ENCODE results near the gene ZBTB3. TPM values are rescaled to one million over a fixed set of nuclear protein-coding genes. Genes with fewer than 3 reads are reported as not detected.

ZBTB3 gene
- total and polyA plus RNA-seq, 2 of the 8 experiments (the other 6 are each of a cell fraction or from before 2014, with no cell fraction given), result 30.2 to 76.9 TPM

DNA sequence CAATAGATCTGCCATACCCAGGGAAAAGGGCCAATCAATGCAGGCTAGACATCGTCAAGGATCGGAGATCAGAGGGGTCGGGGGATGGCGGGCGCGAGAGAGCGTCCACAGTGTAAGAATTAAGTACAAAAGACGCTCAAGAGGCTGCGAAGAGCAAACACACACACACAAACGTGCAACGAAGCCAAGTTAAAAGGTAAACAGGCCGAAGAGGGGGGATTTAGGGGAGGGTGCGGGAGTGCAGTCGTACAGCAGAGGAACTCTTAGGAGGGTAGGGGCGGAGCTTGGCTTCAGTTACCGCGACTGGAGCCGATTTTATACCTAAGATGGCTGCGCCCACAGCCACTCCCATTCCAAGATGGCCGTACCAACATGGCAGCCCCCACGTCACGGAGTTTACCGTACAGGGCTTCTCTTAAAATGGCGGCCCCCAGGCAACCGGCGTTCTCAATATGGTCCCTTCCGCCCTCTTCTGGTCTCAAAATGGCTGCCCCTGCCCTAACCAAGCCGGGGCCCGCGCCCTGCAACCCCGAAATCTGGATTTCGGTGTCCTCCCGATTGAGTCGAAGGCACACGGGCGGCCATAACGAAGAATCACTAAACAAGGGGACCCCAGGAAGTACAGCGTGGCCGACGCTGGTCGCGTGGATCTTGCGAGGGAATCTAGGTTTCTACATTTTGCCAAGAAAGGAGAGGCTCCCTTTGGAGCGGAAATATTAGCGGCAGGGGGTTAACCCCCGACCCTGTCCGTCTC lies 44.5 kb downstream of the ZBTB3 start:
- Histone ChIP-seq H2AFZ (ENCODE audit: low read length) (peak overlapping the region; percentile 45; the same call in 1 of the 2 replicates), H2BK12ac (ENCODE audit: low read depth, low read length) (peak overlapping the region; percentile 85; the same call in 1 of the 2 replicates), H3K79me2 (ENCODE audit: control insufficient read depth in 1 of 2, insufficient read depth in 2 of 2, low read length in 2 of 2) (peaks cover 0 to 10% of the 10 kb centered on the region in 2 experiments; a peak in 1 of 4 replicates), H3K23ac (ENCODE audit: insufficient read length) (no peak overlapping the region), H3K4ac (replicated peaks; ENCODE audit: insufficient read length, low read depth, low read length) (no peak overlapping the region), H3K23me2 (ENCODE audit: low read depth, low read length) (peaks cover 22% of the 10 kb centered on the region), H4K5ac (ENCODE audit: insufficient read length, low read depth, low read length) (peak overlapping the region; percentile 92), H3K18ac (ENCODE audit: extremely low read depth, low read length) (peak overlapping the region; percentile 60), H2BK120ac (replicated peaks; ENCODE audit: low read depth, low read length) (peak overlapping the region; percentile 44), H2BK5ac (ENCODE audit: low read depth, low read length) (peak overlapping the region; percentile 96), H3K14ac (ENCODE audit: insufficient read length) (no peak overlapping the region), H3K4me2 (ENCODE audit: insufficient read depth in 1 of 2, low read depth in 2 of 2, low read length in 2 of 2) (peak overlapping the region; percentile 99), H3K9me3 (ENCODE audit: insufficient read depth in 2 of 2, low read depth in 1 of 2, low read length in 1 of 2) (no peaks in the 10 kb centered on the region), H2BK15ac (ENCODE audit: low read length) (no peak overlapping the region), H3K79me1 (ENCODE audit: low read depth, low read length) (no peaks in the 10 kb centered on the region; the same call in 1 of the 2 replicates), H3K36me3 (ENCODE audit: control insufficient read depth in 2 of 4, insufficient read depth in 4 of 4, low read length in 3 of 4) (peaks cover 15 to 38% (median 20%) of the 10 kb centered on the region in 4 experiments), H3K27me3 (replicated peaks in 1 of 4; ENCODE audit: control insufficient read depth in 3 of 4, extremely low read depth in 1 of 4, insufficient read depth in 3 of 4, low read length in 3 of 4) (no peaks in the 10 kb centered on the region), H3K9ac (replicated peaks in 1 of 4; ENCODE audit: extremely low read depth in 1 of 4, low read depth in 3 of 4, low read length in 3 of 4) (peak overlapping the region; percentile 61 to 92 (median 90)), H3K56ac (replicated peaks; ENCODE audit: insufficient read length, low read depth, low read length) (peak overlapping the region; percentile 87), H2AK5ac (ENCODE audit: low read depth, low read length) (peak overlapping the region; percentile 14; the same call in 1 of the 2 replicates), H4K8ac (ENCODE audit: extremely low read depth, insufficient read depth, low read length) (peak overlapping the region; percentile 100; the same call in 1 of the 2 replicates), H4K20me1 (replicated peaks in 1 of 2; ENCODE audit: control insufficient read depth in 1 of 2, insufficient read depth in 2 of 2, low read length in 2 of 2) (no peaks in the 10 kb centered on the region), H2BK20ac (ENCODE audit: low read length) (no peak overlapping the region), H3K4me3 (ENCODE audit: extremely low read depth in 1 of 4, insufficient read depth in 2 of 4, low read depth in 3 of 4, low read length in 4 of 4) (peak overlapping the region; percentile 68 to 89 (median 84)), H4K91ac (replicated peaks; ENCODE audit: insufficient read length, low read length) (peak overlapping the region; percentile 96), H3K4me1 (replicated peaks in 1 of 4; ENCODE audit: control insufficient read depth in 3 of 4, insufficient read depth in 4 of 4, low read length in 3 of 4) (peaks cover 7 to 39% (median 20%) of the 10 kb centered on the region in 4 experiments), H3K27ac (ENCODE audit: low read depth, low read length) (peak overlapping the region; percentile 95)
- 3% methylated on average over 44 of the region's 47 CpGs; no CpG with 5 or more reads in 1 of the 2 experiments for WGBS, 2 experiments (ENCODE audit: extremely low coverage in 1 of 2, insufficient coverage in 1 of 2, insufficient read length in 1 of 2, insufficient replicate concordance in 2 of 2, low coverage in 1 of 2, low lambda C conversion rate in 2 of 2, missing lambda C conversion rate in 1 of 2)
- ChIA-PET CTCF (ENCODE audit: partially characterized antibody) (interaction anchor here (0.6 to 2.6 kb wide), 7 partner anchors 13 to 59 kb away, joined by 3 to 9 read pairs (median 3); partner anchors contain the start of gene ZBTB3), POLR2A (ENCODE audit: partially characterized antibody) (interaction anchor here (0.6 to 61.4 kb wide), 31 partner anchors 9 to 171 kb away, joined by 3 to 2041 read pairs (median 8); partner anchors contain the start of genes B3GAT3, C11orf98, CSKMT and EEF1G)
- DNase-seq (ENCODE audit: low read depth in 1 of 2, low spot score in 2 of 2), result peak; percentile 93 to 95
- peak; percentile 66 for FAIRE-seq
- TF ChIP-seq CTBP2 (IDR thresholded peaks at IDR 0.05; ENCODE audit: borderline replicate concordance, insufficient read depth, insufficient read length, low read length) (no peak), CBX8 (IDR thresholded peaks at IDR 0.05; ENCODE audit: borderline replicate concordance, low read depth, low read length) (no peak), SIX5 (IDR thresholded peaks at IDR 0.05; ENCODE audit: low read depth, low read length) (peak; percentile 77), EGR1 (IDR thresholded peaks at IDR 0.05; ENCODE audit: borderline replicate concordance, low read depth, low read length) (peak; percentile 44), CEBPB (IDR thresholded peaks at IDR 0.05; ENCODE audit: low read depth, low read length) (no peak), SRF (IDR thresholded peaks at IDR 0.05; ENCODE audit: low read depth, low read length) (peak; percentile 48; the same call in 1 of the 2 replicates), GTF2F1 (IDR thresholded peaks at IDR 0.05; ENCODE audit: borderline replicate concordance, low read depth, low read length) (peak; percentile 40; the same call in 1 of the 2 replicates)
- TF ChIP-seq, protein P1, sequence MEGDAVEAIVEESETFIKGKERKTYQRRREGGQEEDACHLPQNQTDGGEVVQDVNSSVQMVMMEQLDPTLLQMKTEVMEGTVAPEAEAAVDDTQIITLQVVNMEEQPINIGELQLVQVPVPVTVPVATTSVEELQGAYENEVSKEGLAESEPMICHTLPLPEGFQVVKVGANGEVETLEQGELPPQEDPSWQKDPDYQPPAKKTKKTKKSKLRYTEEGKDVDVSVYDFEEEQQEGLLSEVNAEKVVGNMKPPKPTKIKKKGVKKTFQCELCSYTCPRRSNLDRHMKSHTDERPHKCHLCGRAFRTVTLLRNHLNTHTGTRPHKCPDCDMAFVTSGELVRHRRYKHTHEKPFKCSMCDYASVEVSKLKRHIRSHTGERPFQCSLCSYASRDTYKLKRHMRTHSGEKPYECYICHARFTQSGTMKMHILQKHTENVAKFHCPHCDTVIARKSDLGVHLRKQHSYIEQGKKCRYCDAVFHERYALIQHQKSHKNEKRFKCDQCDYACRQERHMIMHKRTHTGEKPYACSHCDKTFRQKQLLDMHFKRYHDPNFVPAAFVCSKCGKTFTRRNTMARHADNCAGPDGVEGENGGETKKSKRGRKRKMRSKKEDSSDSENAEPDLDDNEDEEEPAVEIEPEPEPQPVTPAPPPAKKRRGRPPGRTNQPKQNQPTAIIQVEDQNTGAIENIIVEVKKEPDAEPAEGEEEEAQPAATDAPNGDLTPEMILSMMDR (IDR thresholded peaks at IDR 0.05; ENCODE audit: control extremely low read depth in 1 of 3, insufficient read depth in 1 of 3, low read depth in 1 of 3, low read length in 3 of 3), result peak in 1 of 3 experiments; percentile 1; a peak in 1 of 4 replicates
